GM19463 (cell line): ENCODE data around the gene ESPL1.

Source experiments
- ATAC-seq: cut with Tn5 transposase; IDR thresholded peaks from one replicate; pipeline ENCODE4 v1.9.1; 2021; ENCODE audit warnings: mild to moderate bottlenecking, moderate library complexity; ENCODE audit not compliant: unreplicated experiment

The ESPL1 gene

GRCh38 chr12:53333845-53334244, 65.7 kb downstream of the ESPL1 start:
- ATAC-seq = no peak

- ATAC-seq = no peak
Measured at GRCh38 chr12:53334822-53335221, 66.7 kb downstream of the ESPL1 start.

DNA sequence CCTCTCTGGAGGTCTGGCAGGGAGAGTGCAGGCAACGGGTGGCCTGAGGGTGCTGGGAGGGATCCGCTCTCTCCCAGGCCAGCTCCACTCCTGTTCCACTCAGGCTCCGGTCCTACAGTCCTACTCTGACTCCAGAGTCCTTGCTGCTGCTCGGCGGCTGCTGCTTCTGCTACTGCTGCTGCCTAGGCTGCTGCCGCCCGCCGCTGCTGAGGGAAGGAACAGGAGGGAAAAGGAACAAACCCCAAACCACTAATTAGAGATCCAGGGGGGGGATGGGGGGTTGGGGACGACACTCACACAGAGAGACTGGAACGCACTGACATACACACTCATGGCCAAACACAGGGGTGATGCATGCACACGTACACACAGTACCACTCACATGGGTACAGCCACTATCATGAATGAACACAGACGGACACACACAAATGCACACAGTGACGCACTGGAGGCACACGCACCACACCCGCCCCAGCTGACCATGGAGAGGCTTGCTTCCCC, 68.1 kb downstream of the ESPL1 start, which contains the start of gene SP7:
TSS of gene SP7 (minus strand) at position 174 of the 501 bp plus-strand sequence. CDS start 708 bp downstream, outside the sequence.
- no peak for ATAC-seq

DNA sequence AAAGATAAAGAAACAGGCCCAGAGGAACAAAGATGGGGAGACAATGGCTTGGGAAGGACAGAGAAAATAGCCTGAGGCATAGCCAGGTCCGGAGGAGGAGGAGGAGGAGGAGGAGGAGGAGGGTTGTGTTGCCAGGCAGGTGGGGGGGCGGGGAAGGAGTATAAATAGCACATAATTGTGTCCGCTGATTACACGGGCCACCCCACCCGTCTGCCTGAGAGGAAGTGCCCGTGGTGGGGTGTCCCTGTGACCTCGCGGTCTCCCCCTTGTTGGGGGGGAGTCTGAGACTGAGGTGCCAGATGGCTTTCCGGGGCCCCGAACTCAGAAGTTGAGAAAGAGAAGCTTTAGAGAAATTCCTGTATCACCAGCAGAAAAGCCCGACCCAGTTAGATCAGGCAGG, 69.9 kb downstream of the ESPL1 start:
- ATAC-seq = no peak

DNA sequence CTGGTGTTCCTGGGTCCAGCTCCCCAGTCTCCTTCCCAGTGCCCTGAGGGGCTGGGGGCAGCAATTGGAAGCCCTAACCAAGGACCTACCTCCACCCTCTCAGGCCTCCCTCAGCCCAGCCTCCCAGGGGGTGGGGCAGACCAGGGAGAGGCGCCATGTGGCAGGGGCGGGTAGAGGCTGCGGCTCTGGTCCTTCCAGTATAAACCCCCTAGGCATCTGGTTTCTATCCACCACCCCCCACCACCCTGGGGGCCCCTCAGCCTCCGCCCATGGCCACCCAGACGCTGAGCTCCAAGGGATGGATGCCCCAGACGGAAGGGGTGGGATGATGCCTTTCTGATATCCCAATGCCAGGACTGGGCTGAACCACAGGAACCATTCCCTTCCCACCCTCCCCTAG, 70.8 kb downstream of the ESPL1 start:
- no peak for ATAC-seq

DNA sequence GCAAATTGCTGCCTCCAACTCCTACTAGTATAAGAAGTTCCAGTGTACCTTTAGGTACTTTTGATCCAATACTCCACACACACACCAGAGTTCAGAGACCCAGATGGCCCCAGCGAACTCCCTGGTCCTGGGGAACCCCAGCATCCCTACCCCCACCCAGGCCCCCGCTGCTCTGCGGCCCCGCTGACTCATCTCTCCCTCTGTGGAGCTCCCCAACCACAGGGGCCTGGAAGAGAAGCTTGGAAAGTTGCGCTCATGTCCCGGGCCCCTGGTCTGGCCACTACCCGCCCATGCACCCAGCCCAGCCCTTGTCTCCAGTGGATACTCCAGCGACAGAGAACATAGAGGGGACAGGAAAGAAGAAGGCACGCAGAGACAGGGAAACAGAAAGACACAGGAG, 72.3 kb downstream of the ESPL1 start:
- ATAC-seq = no peak
